ENCODE measurements around the gene KMT2C.

The KMT2C gene

GRCh38 chr7:152089183-152089582, 346.6 kb downstream of the KMT2C start:
- no peak overlapping the region for H3K27ac ChIP-seq
- TF ChIP-seq CTCF (conservative IDR thresholded peaks at IDR 0.05) (no peak), ZFX (IDR thresholded peaks at IDR 0.05) (no peak)

- TF ChIP-seq ZFX (IDR thresholded peaks at IDR 0.05) (no peak), CTCF (conservative IDR thresholded peaks at IDR 0.05) (no peak)
Observed at GRCh38 chr7:152086513-152086912, 349.3 kb downstream of the KMT2C start.

GRCh38 chr7:152085131-152085530, 350.7 kb downstream of the KMT2C start:
- TF ChIP-seq ZFX (IDR thresholded peaks at IDR 0.05) (no peak), CTCF (conservative IDR thresholded peaks at IDR 0.05) (no peak)
- H3K27ac ChIP-seq = no peak overlapping the region

More at GRCh38 chr7:152086513-152086912, 349.3 kb downstream of the KMT2C start:
- H3K27ac ChIP-seq = no peak overlapping the region
